ENCODE data around the gene ROR1.

DNA sequence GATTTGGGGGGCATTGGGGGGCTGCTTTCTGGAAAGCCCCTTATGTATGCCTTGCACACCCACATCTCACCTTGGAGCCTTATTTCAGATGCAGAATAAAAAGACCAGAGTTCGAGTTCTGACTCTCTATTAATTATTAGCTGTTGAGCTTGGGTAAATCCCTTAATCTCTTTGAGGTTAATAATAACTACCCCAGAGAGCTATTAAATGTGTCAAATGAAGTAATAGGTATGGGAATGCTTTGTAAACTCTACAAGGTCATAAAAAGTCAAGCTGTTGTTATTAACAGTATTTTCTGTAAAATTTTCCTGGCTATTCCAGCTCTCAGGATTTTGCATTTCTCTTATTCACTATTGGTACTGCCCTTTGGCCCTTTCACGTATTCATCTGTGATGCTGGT is 122.9 kb downstream of the ROR1 start:
- TF ChIP-seq POLR2A (IDR thresholded peaks at IDR 0.05) = no peak
- TF ChIP-seq, protein P1, sequence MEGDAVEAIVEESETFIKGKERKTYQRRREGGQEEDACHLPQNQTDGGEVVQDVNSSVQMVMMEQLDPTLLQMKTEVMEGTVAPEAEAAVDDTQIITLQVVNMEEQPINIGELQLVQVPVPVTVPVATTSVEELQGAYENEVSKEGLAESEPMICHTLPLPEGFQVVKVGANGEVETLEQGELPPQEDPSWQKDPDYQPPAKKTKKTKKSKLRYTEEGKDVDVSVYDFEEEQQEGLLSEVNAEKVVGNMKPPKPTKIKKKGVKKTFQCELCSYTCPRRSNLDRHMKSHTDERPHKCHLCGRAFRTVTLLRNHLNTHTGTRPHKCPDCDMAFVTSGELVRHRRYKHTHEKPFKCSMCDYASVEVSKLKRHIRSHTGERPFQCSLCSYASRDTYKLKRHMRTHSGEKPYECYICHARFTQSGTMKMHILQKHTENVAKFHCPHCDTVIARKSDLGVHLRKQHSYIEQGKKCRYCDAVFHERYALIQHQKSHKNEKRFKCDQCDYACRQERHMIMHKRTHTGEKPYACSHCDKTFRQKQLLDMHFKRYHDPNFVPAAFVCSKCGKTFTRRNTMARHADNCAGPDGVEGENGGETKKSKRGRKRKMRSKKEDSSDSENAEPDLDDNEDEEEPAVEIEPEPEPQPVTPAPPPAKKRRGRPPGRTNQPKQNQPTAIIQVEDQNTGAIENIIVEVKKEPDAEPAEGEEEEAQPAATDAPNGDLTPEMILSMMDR (IDR thresholded peaks at IDR 0.05) = no peak

Data from thyroid gland (tissue), 4 donors.